HG03342 (cell line): ENCODE data around the gene RNASE8.

Experiments
- ATAC-seq: cut with Tn5 transposase; IDR thresholded peaks from one replicate; pipeline ENCODE4 v1.9.1; 2021; ENCODE audit warnings: mild to moderate bottlenecking, moderate library complexity; ENCODE audit not compliant: unreplicated experiment

The RNASE8 gene

DNA sequence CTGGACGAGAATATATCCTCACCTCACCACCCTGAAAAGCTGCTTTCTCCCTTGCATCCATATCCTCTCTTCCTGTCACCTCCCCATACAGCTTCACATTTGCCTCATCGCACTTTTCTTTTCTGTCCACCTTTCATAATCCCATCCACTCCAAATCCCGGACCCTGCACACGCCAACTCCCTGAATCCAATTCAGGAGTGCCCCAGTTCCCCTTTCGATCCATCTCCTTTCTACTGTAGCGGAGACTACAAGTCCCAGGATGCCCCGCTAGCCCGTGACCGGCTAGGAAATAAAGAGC is 45.7 kb downstream of the RNASE8 start:
- no peak for ATAC-seq

DNA sequence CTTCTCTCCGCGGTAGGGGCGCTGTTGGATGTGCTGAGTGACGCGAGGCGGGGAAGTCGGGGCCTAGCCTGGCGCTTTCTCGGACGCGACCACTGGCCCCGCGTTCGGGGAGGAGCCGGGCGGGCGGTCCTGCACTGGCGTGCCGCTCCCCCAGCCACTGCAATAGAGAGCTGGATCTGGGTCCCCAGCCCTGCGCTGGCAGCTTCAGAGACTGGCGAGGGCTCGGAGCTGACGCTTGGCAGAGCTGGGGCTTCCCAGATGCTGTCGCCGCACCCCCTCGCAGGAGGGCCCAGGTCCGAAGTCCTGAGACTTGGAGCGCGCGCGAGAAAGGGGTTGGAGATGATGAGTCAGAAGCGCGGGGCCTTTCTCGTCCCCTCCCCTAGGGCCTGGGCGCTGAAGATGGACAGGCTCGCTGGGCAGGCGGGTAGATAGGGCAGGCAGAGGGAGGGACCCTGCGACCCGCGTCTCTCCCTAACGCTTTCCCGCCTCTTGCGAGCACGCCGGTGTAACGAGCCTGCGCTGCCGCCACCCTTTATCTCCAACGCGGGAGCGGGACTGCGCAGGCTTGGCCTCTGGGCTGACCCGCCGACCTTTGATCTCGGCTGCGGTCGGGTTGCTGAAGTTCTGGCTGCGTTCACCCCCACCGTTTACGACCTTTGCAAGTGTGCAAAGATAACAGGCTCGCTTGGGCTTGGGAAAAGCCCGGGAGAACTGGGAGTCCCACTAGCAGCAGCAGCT is 46.3 kb downstream of the RNASE8 start:
- peak; percentile 85 for ATAC-seq

GRCh38 chr14:21104448-21105060 is 46.9 kb downstream of the RNASE8 start:
- ATAC-seq = peak; percentile 42

DNA sequence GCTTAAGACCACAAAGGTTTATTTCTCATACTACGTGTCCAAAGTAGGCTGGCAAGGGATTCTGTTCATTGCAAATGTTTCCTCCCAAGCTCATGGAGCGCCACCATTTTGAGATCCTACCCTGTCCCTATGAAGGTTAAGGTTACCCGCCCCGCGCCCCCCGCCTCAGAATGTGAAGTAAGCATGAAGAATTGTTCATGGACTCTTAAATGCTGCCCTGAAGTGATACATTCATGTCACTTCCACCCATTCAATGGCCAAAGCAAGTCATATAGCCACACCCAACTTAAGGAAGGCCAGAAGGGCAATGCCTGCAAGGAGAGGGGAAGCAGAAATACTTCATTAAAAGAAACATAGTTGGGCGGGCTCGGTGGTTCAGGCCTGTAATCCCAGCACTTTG is 47.5 kb downstream of the RNASE8 start:
- ATAC-seq = no peak

DNA sequence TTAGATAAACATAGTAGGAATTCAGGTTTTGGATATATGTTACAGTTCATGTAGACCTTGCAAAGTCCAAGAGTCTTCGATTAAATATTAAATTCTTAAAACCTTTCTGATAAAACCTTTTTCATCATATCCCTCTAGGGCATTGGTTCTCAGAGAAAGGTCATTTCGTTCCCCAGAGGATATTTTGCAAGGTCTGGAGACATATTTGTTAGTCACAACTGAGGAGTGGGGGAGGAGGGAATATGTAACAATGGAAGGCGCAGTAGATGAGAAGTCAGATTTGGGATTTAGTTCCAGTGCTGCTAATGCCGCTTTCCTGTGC is 48.5 kb downstream of the RNASE8 start:
- no peak for ATAC-seq

DNA sequence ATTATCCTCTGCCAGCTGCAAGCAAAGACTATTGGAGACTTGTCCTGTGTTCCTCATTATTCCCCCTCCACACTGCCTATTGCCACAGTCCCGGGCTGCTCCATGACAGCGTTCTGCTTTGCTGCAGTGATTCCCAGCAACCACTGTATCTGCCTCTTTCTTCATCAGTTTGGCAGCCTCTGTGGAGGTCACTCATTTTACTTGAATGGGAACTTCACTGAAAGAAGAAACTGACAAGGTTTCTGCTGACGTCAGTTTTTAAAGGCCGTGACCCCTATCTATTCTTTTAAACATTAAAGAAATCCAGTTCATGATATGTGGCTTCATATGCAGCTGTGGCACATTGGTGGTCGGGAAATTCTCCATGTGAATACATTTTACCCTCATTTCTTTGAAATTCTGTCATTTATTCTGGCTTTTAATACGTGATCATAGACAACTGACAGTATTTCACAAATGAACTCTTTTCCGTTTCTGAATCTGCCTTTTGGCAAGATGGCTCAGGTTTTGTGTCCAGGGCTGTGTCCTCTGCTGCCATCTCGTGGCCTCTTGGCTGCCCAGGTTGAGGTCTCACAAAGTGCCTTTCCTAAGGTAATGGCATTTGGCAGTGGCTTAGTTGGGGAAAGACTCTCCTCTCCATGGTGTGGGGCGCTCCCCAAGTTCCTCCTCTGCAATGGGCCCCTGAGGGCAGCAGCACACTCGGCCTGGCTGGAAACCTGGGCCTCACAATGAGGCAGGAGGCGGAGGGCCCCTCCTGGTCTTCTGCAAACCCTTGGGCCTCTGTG is 49.1 kb downstream of the RNASE8 start:
- no peak for ATAC-seq

DNA sequence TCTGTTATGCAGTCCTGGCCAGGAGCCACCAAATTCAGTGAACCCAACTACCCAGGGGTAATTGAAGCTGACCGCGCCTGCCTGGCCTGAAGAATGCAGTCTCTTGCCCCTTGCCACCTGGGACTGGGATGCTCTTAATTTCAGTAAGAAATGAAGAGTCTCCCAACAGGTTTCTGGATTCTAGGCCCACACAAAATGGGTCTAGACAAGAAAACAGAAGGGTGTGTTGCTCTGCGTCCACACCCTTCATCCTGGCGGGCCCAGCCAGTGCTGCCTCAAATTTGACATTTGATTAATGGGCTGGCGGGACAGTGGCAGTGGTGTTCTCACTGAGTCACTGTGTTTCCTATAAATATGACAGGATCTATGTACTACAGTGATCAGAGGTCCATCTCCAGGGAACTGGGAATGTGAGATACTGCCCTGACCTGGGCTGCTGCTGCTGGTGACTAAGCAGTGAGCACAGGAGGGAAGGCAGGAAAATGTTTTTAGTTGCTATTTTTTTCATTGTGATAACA is 49.7 kb downstream of the RNASE8 start:
- ATAC-seq = no peak
